Right lobe of liver (tissue), 4 donors: ENCODE results near the gene TMEM158.

Experiments used
- POLR2A ChIP-seq: fragments of 450-650 bp; IDR thresholded peaks from one replicate; pipeline ENCODE4 v1.6.1; 2017; ENCODE audit warnings: antibody characterized with exemption, mild to moderate bottlenecking
- TF ChIP-seq, protein P1 (sequence below), 4 donors: fragments of 200-600 bp in 3 of 4; fragments of 450-650 bp in 1 of 4; IDR thresholded peaks; one replicate each; pipeline versions ENCODE4 v1.5.1 to v1.8.0; 2016 to 2022; ENCODE audit warnings: antibody characterized with exemption in 4 of 4, mild to moderate bottlenecking in 2 of 4
- donor health status: DM: no; HTN: no; CAD: no.
- donor health status: DM: no; HTN: no; CAD: no.
- donor health status: DM: no; HTN: yes; CAD: no.

GRCh38 chr3:45227071-45227820 is 1.2 kb upstream of the TMEM158 start:
- TF ChIP-seq, protein P1, sequence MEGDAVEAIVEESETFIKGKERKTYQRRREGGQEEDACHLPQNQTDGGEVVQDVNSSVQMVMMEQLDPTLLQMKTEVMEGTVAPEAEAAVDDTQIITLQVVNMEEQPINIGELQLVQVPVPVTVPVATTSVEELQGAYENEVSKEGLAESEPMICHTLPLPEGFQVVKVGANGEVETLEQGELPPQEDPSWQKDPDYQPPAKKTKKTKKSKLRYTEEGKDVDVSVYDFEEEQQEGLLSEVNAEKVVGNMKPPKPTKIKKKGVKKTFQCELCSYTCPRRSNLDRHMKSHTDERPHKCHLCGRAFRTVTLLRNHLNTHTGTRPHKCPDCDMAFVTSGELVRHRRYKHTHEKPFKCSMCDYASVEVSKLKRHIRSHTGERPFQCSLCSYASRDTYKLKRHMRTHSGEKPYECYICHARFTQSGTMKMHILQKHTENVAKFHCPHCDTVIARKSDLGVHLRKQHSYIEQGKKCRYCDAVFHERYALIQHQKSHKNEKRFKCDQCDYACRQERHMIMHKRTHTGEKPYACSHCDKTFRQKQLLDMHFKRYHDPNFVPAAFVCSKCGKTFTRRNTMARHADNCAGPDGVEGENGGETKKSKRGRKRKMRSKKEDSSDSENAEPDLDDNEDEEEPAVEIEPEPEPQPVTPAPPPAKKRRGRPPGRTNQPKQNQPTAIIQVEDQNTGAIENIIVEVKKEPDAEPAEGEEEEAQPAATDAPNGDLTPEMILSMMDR (IDR thresholded peaks at IDR 0.05) = no peak
- TF ChIP-seq POLR2A = no peak
